HG03457 (cell line): Measurements from ENCODE around the gene POSTN.

Experiments used
- ATAC-seq: cut with Tn5 transposase; IDR thresholded peaks from one replicate; pipeline ENCODE4 v1.9.1; 2021; ENCODE audit warnings: moderate number of reproducible peaks; ENCODE audit not compliant: unreplicated experiment

POSTN gene

GRCh38 chr13:37598597-37598996, at the start of gene POSTN:
Gene POSTN (minus strand): TSS chr13:37598768. CDS start chr13:37598726, 42 bp downstream.
- ATAC-seq = no peak

- ATAC-seq = no peak
These were observed 48.6 kb upstream of the POSTN start for GRCh38 chr13:37647031-37647650.

GRCh38 chr13:37646531-37646930, 48.0 kb upstream of the POSTN start:
- no peak for ATAC-seq

GRCh38 chr13:37645181-37645740, 46.7 kb upstream of the POSTN start:
- no peak for ATAC-seq

GRCh38 chr13:37641391-37641790, 42.8 kb upstream of the POSTN start:
- no peak for ATAC-seq

GRCh38 chr13:37640499-37640898, 41.9 kb upstream of the POSTN start:
- no peak for ATAC-seq

GRCh38 chr13:37636701-37637100, 38.1 kb upstream of the POSTN start:
- no peak for ATAC-seq

- no peak for ATAC-seq
These were observed 33.7 kb upstream of the POSTN start for GRCh38 chr13:37632294-37632693.

- no peak for ATAC-seq
These were observed 28.9 kb upstream of the POSTN start for GRCh38 chr13:37627428-37627827.

GRCh38 chr13:37621811-37622361, 23.3 kb upstream of the POSTN start:
- ATAC-seq = no peak

- no peak for ATAC-seq
These were observed 20.0 kb upstream of the POSTN start for GRCh38 chr13:37618554-37618953.

GRCh38 chr13:37617173-37617572, 18.6 kb upstream of the POSTN start:
- ATAC-seq = no peak

GRCh38 chr13:37616131-37616530, 17.6 kb upstream of the POSTN start:
- no peak for ATAC-seq

- ATAC-seq = no peak
These were observed 16.7 kb upstream of the POSTN start for GRCh38 chr13:37615276-37615675.

GRCh38 chr13:37613638-37614037, 15.1 kb upstream of the POSTN start:
- ATAC-seq = no peak

- ATAC-seq = no peak
These were observed 14.7 kb upstream of the POSTN start for GRCh38 chr13:37613236-37613635.

- no peak for ATAC-seq
These were observed 10.3 kb upstream of the POSTN start for GRCh38 chr13:37608750-37609339.

GRCh38 chr13:37602733-37603381, 4.3 kb upstream of the POSTN start:
- no peak for ATAC-seq

- ATAC-seq = no peak
These were observed 3.3 kb upstream of the POSTN start for GRCh38 chr13:37601648-37602440.

GRCh38 chr13:37599519-37599918, 951 bp upstream of the POSTN start:
- ATAC-seq = no peak

- no peak for ATAC-seq
These were observed 1.0 kb downstream of the POSTN start for GRCh38 chr13:37597477-37598025.
